Measurements from ENCODE around the gene SLFN12.
A peak's percentile ranks its signal among the peaks of the same experiment; 100 is the strongest.
"Not testable (repeated sequence)": the region's sequence is repeated elsewhere in the genome, so short reads cannot be mapped to it uniquely, and the experiment has no call there.

SLFN12 gene

GRCh38 chr17:35414247-35414646 is 18.1 kb downstream of the SLFN12 start:
- no peak for DNase-seq (ENCODE audit: low read depth in 3 of 3)

- no peak for DNase-seq (ENCODE audit: low read depth in 3 of 3)
Observed at GRCh38 chr17:35407531-35407930, 24.8 kb downstream of the SLFN12 start.

- no peak for DNase-seq (ENCODE audit: low read depth in 3 of 3)
Observed at GRCh38 chr17:35406568-35406967, 25.7 kb downstream of the SLFN12 start.

- no peak for DNase-seq (ENCODE audit: low read depth in 3 of 3)
Observed at GRCh38 chr17:35404360-35404759, 27.9 kb downstream of the SLFN12 start.

- not testable (repeated sequence) for DNase-seq (ENCODE audit: low read depth in 3 of 3)
Observed at GRCh38 chr17:35393783-35394182, 38.5 kb downstream of the SLFN12 start.

- DNase-seq (ENCODE audit: low read depth in 3 of 3): no peak
Observed at GRCh38 chr17:35390663-35391062, 41.6 kb downstream of the SLFN12 start.

GRCh38 chr17:35390156-35390555 is 42.1 kb downstream of the SLFN12 start:
- DNase-seq (ENCODE audit: low read depth in 3 of 3): no peak

- no peak for DNase-seq (ENCODE audit: low read depth in 3 of 3)
Observed at GRCh38 chr17:35387496-35387895, 44.8 kb downstream of the SLFN12 start.

GRCh38 chr17:35377706-35378105 is 54.6 kb downstream of the SLFN12 start:
- DNase-seq (ENCODE audit: low read depth in 3 of 3): no peak

GRCh38 chr17:35377068-35377467 is 55.2 kb downstream of the SLFN12 start:
- no peak for DNase-seq (ENCODE audit: low read depth in 3 of 3)

GRCh38 chr17:35376245-35376644 is 56.1 kb downstream of the SLFN12 start:
- DNase-seq (ENCODE audit: low read depth in 3 of 3): no peak

GRCh38 chr17:35374766-35375344 is 57.4 kb downstream of the SLFN12 start:
- DNase-seq (ENCODE audit: low read depth in 3 of 3): no peak

GRCh38 chr17:35373984-35374765 is 58.1 kb downstream of the SLFN12 start:
- peak; percentile 15 to 23 (median 20) for DNase-seq (ENCODE audit: low read depth in 3 of 3)

- DNase-seq (ENCODE audit: low read depth in 3 of 3): peak; percentile 74 to 87 (median 86)
Observed at GRCh38 chr17:35373534-35373983, 58.7 kb downstream of the SLFN12 start, which contains the start of gene SLFN11. SLFN11 (minus strand) TSS chr17:35373621; CDS start chr17:35363807, 9,814 bp downstream.

GRCh38 chr17:35372846-35373533 is 59.3 kb downstream of the SLFN12 start:
- peak in 1 of 3 experiments; percentile 9 for DNase-seq (ENCODE audit: low read depth in 3 of 3)

GRCh38 chr17:35371934-35372333 is 60.4 kb downstream of the SLFN12 start:
- no peak for DNase-seq (ENCODE audit: low read depth in 3 of 3)

- DNase-seq (ENCODE audit: low read depth in 3 of 3): no peak
Observed at GRCh38 chr17:35368081-35368830, 64.0 kb downstream of the SLFN12 start.

GRCh38 chr17:35361027-35361426 is 71.3 kb downstream of the SLFN12 start:
- DNase-seq (ENCODE audit: low read depth in 3 of 3): no peak

Data from stimulated activated CD4-positive, alpha-beta T cell treated with anti-CD3 and anti-CD28 coated beads, TNF-alpha, amount 100 ng/mL, for 4 hours (primary cell).